Activated CD8-positive, alpha-beta T cell treated with anti-CD3 and anti-CD28 coated beads, Interleukin-2, amount 10 ng/mL, durations not matched to agents 7 days and 5 days (primary cell): ENCODE measurements around the gene GFRA1. TPM values are rescaled to one million over a fixed set of nuclear protein-coding genes. Genes with fewer than 3 reads are reported as not detected.

Experiments
- ATAC-seq: fragments of 150-1000 bp; cut with Tn5 transposase; one replicate; pipeline ENCODE4 v1.10.0; 2021; ENCODE audit warnings: moderate library complexity
- CTCF ChIA-PET: fragments of 350-600 bp; sonication (Branson Sonifier 250); formaldehyde crosslinking; loops from one replicate; lab custom pipeline; 2021; ENCODE audit warnings: antibody characterized with exemption; lab: Charles Lee
- POLR2A ChIA-PET: fragments of 350-600 bp; sonication (Branson Sonifier 250); formaldehyde crosslinking; loops from one replicate; lab custom pipeline; 2021; ENCODE audit warnings: antibody characterized with exemption; lab: Charles Lee
- DNase-seq: peaks from one replicate; pipeline ENCODE4 v3.0.0-alpha.2; 2020
- H3K27ac Mint-ChIP-seq: one replicate; pipeline ENCODE4 v1.8.0; 2021; ENCODE audit warnings: mild to moderate bottlenecking, mixed read lengths
- H3K27me3 Mint-ChIP-seq: one replicate; pipeline ENCODE4 v1.8.0; 2021; ENCODE audit warnings: low read depth, mixed read lengths
- H3K36me3 Mint-ChIP-seq: one replicate; pipeline ENCODE4 v1.8.0; 2021; ENCODE audit warnings: low read depth, mixed read lengths
- H3K4me1 Mint-ChIP-seq: one replicate; pipeline ENCODE4 v1.8.0; 2021; ENCODE audit warnings: low read depth, mixed read lengths
- H3K4me3 Mint-ChIP-seq: one replicate; pipeline ENCODE4 v1.8.0; 2021; ENCODE audit warnings: mild to moderate bottlenecking, mixed read lengths
- H3K9me3 Mint-ChIP-seq: one replicate; pipeline ENCODE4 v1.8.0; 2022; ENCODE audit warnings: mixed read lengths; ENCODE audit not compliant: insufficient read depth
- total RNA-seq, 2 experiments: library from RNA; stranded (reverse); gene quantifications; one replicate each; pipeline ENCODE4 v1.2.3, GENCODE V29; 2021

GFRA1 gene
- total RNA-seq, 2 experiments from 2014 or later = not detected

DNA sequence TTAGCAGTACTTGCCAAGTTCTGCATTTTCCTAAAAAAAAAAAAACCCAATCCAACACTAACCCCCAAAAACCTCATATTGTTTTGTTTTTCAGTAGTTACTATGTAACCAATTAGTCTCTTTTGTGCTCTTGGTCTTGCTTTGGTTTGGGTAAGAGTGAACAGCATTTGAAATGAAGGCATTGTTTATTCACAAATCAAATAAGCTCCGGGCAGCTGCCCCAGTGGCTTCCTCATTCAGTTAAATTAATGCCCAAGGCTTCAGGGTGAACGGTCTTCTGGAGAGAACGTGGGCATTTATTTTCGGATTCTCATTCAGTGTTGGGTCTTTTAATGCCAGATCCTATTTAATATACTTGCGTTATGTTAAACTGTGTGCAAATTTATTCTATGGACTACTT lies 108.7 kb downstream of the GFRA1 start:
- Mint-ChIP-seq H3K4me3 (no peak overlapping the region), H3K4me1 (no peaks in the 10 kb centered on the region), H3K36me3 (no peaks in the 10 kb centered on the region), H3K27me3 (no peaks in the 10 kb centered on the region), H3K27ac (no peak overlapping the region), H3K9me3 (peaks cover 2% of the 10 kb centered on the region)
- ChIA-PET POLR2A (no interaction called here), CTCF (no interaction called here)
- no peak for ATAC-seq
- no peak for DNase-seq

GRCh38 chr10:116163333-116164131 lies 109.5 kb downstream of the GFRA1 start:
- no peak for ATAC-seq
- H3K9me3 Mint-ChIP-seq = no peaks in the 10 kb centered on the region
- H3K36me3 Mint-ChIP-seq = no peaks in the 10 kb centered on the region
- no peak overlapping the region for H3K27ac Mint-ChIP-seq
- DNase-seq = no peak
- no peaks in the 10 kb centered on the region for H3K4me1 Mint-ChIP-seq
- CTCF ChIA-PET = no interaction called here
- H3K27me3 Mint-ChIP-seq = no peaks in the 10 kb centered on the region
- H3K4me3 Mint-ChIP-seq = no peak overlapping the region
- POLR2A ChIA-PET = no interaction called here

DNA sequence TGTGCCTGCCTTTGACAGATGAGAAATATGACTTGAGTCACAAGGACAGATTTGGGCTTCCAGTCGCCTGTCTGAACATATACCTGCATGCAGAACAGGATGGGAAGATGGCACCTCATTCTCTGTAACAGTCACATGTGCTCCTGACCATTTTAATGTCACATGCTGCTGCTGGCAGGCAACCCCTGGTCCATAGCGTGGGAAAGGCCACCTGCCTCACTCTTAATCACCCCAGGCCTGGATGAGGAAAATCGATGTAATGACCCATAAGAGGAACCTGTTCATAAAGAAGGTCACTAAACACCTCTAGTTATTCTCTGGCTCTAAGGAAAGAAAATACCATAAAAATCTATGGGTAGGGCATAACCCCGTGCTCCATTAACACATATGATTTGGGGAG lies 110.2 kb downstream of the GFRA1 start:
- Mint-ChIP-seq H3K4me3 (no peak overlapping the region), H3K9me3 (no peaks in the 10 kb centered on the region), H3K27ac (no peak overlapping the region), H3K27me3 (no peaks in the 10 kb centered on the region), H3K36me3 (no peaks in the 10 kb centered on the region), H3K4me1 (no peaks in the 10 kb centered on the region)
- ChIA-PET CTCF (no interaction called here), POLR2A (no interaction called here)
- ATAC-seq = no peak
- no peak for DNase-seq

- Mint-ChIP-seq H3K4me1 (no peaks in the 10 kb centered on the region), H3K36me3 (no peaks in the 10 kb centered on the region), H3K27ac (no peak overlapping the region), H3K4me3 (no peak overlapping the region), H3K9me3 (no peaks in the 10 kb centered on the region), H3K27me3 (no peaks in the 10 kb centered on the region)
- ChIA-PET CTCF (no interaction called here), POLR2A (no interaction called here)
- no peak for ATAC-seq
- no peak for DNase-seq
These were observed 112.7 kb downstream of the GFRA1 start for GRCh38 chr10:116160271-116160670.

DNA sequence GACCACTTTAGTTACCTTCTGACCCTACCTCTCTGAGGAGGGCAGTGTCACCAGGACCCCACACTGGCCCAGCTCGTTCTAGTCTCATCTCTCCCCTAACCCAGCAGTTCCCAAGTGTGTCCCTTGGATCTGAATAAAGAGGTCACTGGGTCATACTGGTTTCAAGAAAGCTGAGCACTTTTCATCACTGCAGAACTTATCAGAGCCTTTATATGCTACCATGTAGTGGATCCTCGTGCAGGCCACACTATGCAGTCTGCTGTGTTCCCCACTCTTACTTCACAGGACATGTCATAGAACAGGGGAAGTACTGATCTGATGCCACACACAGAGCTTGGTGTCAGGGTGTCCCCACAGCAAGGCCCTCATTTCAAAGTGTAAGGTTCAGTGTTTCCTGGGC lies 113.8 kb downstream of the GFRA1 start:
- no peaks in the 10 kb centered on the region for H3K27me3 Mint-ChIP-seq
- H3K36me3 Mint-ChIP-seq = no peaks in the 10 kb centered on the region
- H3K27ac Mint-ChIP-seq = no peak overlapping the region
- CTCF ChIA-PET = no interaction called here
- no peaks in the 10 kb centered on the region for H3K4me1 Mint-ChIP-seq
- DNase-seq (no peak), ATAC-seq (no peak)
- POLR2A ChIA-PET = no interaction called here
- H3K4me3 Mint-ChIP-seq = no peak overlapping the region
- no peaks in the 10 kb centered on the region for H3K9me3 Mint-ChIP-seq

- Mint-ChIP-seq H3K36me3 (no peaks in the 10 kb centered on the region), H3K27ac (no peak overlapping the region), H3K9me3 (no peaks in the 10 kb centered on the region), H3K4me3 (no peak overlapping the region), H3K4me1 (no peaks in the 10 kb centered on the region), H3K27me3 (no peaks in the 10 kb centered on the region)
- no peak for DNase-seq
- ChIA-PET CTCF (no interaction called here), POLR2A (no interaction called here)
- ATAC-seq = no peak
These were observed 115.0 kb downstream of the GFRA1 start for GRCh38 chr10:116158036-116158435.

DNA sequence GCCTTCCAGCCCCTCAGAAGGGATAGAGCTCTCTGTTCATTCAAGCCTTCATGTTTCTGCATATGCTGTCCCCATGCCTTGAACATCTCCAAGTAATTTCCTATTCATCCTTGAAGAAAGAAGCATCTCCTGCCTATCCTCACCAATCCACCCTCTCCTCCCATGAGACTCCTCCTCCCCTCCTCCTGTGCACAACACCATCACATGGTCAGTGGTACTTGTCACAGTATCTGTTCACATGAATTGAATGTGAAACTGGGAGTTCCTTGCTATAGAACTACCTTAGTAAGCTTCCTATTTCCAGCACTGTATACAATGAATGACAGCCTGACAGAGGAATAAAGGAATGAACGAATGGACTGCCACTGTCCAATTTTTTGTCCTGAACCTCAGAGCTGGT lies 115.5 kb downstream of the GFRA1 start:
- DNase-seq (no peak), ATAC-seq (no peak)
- no peaks in the 10 kb centered on the region for H3K4me1 Mint-ChIP-seq
- CTCF ChIA-PET = no interaction called here
- POLR2A ChIA-PET = no interaction called here
- no peak overlapping the region for H3K4me3 Mint-ChIP-seq
- H3K27me3 Mint-ChIP-seq = no peaks in the 10 kb centered on the region
- no peaks in the 10 kb centered on the region for H3K9me3 Mint-ChIP-seq
- H3K27ac Mint-ChIP-seq = no peak overlapping the region
- no peaks in the 10 kb centered on the region for H3K36me3 Mint-ChIP-seq

DNA sequence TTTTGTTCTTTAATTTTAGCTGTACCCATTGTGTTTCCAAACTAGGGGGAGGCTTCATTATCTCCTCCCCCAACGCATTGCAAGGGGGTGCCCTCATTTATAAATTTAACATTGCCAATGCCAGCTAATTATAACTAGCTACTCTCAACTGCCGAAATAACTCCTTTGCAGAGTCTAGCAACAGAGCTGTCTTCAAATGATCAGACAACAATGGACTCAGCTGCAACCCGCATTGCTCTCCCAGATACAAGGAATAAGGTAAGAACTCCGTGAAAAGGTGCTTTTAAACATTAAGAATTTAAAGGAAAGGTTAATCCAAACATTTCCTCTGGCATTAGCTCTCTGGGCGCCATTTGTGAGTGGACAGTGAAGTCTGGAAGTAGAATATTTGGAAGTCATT lies 116.2 kb downstream of the GFRA1 start:
- CTCF ChIA-PET = no interaction called here
- Mint-ChIP-seq H3K27me3 (no peaks in the 10 kb centered on the region), H3K4me1 (no peaks in the 10 kb centered on the region), H3K36me3 (no peaks in the 10 kb centered on the region), H3K4me3 (no peak overlapping the region), H3K27ac (no peak overlapping the region), H3K9me3 (no peaks in the 10 kb centered on the region)
- ATAC-seq (no peak), DNase-seq (no peak)
- POLR2A ChIA-PET = no interaction called here

GRCh38 chr10:116155191-116155590 lies 117.8 kb downstream of the GFRA1 start:
- no peak overlapping the region for H3K4me3 Mint-ChIP-seq
- H3K4me1 Mint-ChIP-seq = no peaks in the 10 kb centered on the region
- H3K36me3 Mint-ChIP-seq = no peaks in the 10 kb centered on the region
- POLR2A ChIA-PET = no interaction called here
- CTCF ChIA-PET = no interaction called here
- no peaks in the 10 kb centered on the region for H3K9me3 Mint-ChIP-seq
- no peak overlapping the region for H3K27ac Mint-ChIP-seq
- DNase-seq (no peak), ATAC-seq (no peak)
- H3K27me3 Mint-ChIP-seq = no peaks in the 10 kb centered on the region

- Mint-ChIP-seq H3K27me3 (no peaks in the 10 kb centered on the region), H3K4me3 (no peak overlapping the region), H3K27ac (no peak overlapping the region), H3K9me3 (no peaks in the 10 kb centered on the region), H3K4me1 (no peaks in the 10 kb centered on the region), H3K36me3 (no peaks in the 10 kb centered on the region)
- ChIA-PET CTCF (no interaction called here), POLR2A (no interaction called here)
- ATAC-seq = no peak
- no peak for DNase-seq
These were observed 118.4 kb downstream of the GFRA1 start for GRCh38 chr10:116154651-116155050.

GRCh38 chr10:116151076-116151475 lies 121.9 kb downstream of the GFRA1 start:
- CTCF ChIA-PET = no interaction called here
- Mint-ChIP-seq H3K9me3 (no peaks in the 10 kb centered on the region), H3K36me3 (no peaks in the 10 kb centered on the region), H3K4me1 (peaks cover 23% of the 10 kb centered on the region), H3K27me3 (no peaks in the 10 kb centered on the region), H3K27ac (no peak overlapping the region), H3K4me3 (no peak overlapping the region)
- DNase-seq (no peak), ATAC-seq (no peak)
- POLR2A ChIA-PET = no interaction called here

- H3K4me3 Mint-ChIP-seq = no peak overlapping the region
- ATAC-seq = no peak
- ChIA-PET CTCF (no interaction called here), POLR2A (no interaction called here)
- H3K9me3 Mint-ChIP-seq = no peaks in the 10 kb centered on the region
- H3K4me1 Mint-ChIP-seq = peaks cover 23% of the 10 kb centered on the region
- DNase-seq = no peak
- H3K27ac Mint-ChIP-seq = no peak overlapping the region
- no peaks in the 10 kb centered on the region for H3K36me3 Mint-ChIP-seq
- H3K27me3 Mint-ChIP-seq = no peaks in the 10 kb centered on the region
These were observed 122.4 kb downstream of the GFRA1 start for GRCh38 chr10:116150606-116151005.
